Mesenchymal stem cell (in vitro differentiated cells and primary cell): ENCODE data around the gene GULP1.

Source experiments
- DNase-seq: peaks from one replicate; pipeline ENCODE4 v3.0.0-alpha.2; 2013
- H2AFZ ChIP-seq: one replicate; pipeline ENCODE4 v1.6.1; 2013; ENCODE audit warnings: low read depth, mild to moderate bottlenecking, control low read depth, inconsistent platforms, low read length, moderate library complexity
- H2AK5ac ChIP-seq: 2 replicates; pipeline ENCODE4 v1.6.1; 2013; ENCODE audit warnings: low read length, moderate library complexity, mild to moderate bottlenecking, inconsistent platforms; ENCODE audit not compliant: severe bottlenecking
- H2BK120ac ChIP-seq: one replicate; pipeline ENCODE4 v1.6.1; 2013; ENCODE audit warnings: low read depth, mild to moderate bottlenecking, inconsistent platforms, low read length, moderate library complexity
- H2BK12ac ChIP-seq, 2 experiments: one replicate each; pipeline ENCODE4 v1.6.1; 2013; ENCODE audit warnings: inconsistent platforms in 2 of 2, low read length in 2 of 2, mild to moderate bottlenecking in 2 of 2, moderate library complexity in 2 of 2, control low read depth in 1 of 2
- H2BK15ac ChIP-seq: one replicate; pipeline ENCODE4 v1.6.1; 2013; ENCODE audit warnings: mild to moderate bottlenecking, low read depth, inconsistent platforms; ENCODE audit not compliant: poor library complexity, severe bottlenecking
- H2BK5ac ChIP-seq: 2 replicates; pipeline ENCODE4 v1.6.1; 2013; ENCODE audit warnings: low read depth, mild to moderate bottlenecking, low read length, control low read depth, inconsistent platforms; ENCODE audit not compliant: poor library complexity, severe bottlenecking
- H3K14ac ChIP-seq, 2 experiments: one replicate each; pipeline ENCODE4 v1.6.1; 2013; ENCODE audit warnings: inconsistent platforms in 2 of 2, low read length in 2 of 2, control low read depth in 1 of 2, mild to moderate bottlenecking in 1 of 2, moderate library complexity in 1 of 2
- H3K18ac ChIP-seq, 2 experiments: one replicate each; pipeline ENCODE4 v1.6.1; 2013; ENCODE audit warnings: inconsistent platforms in 2 of 2, low read length in 2 of 2, control low read depth in 1 of 2, low read depth in 1 of 2, mild to moderate bottlenecking in 1 of 2
- H3K23ac ChIP-seq, 2 experiments: one replicate each; pipeline ENCODE4 v1.6.1; 2013; ENCODE audit warnings: inconsistent platforms in 2 of 2, low read length in 2 of 2, mild to moderate bottlenecking in 2 of 2, moderate library complexity in 2 of 2, control low read depth in 1 of 2
- H3K27ac ChIP-seq: 2 replicates; pipeline ENCODE4 v1.5.1; 2013; ENCODE audit warnings: mild to moderate bottlenecking, moderate library complexity, low read length, control low read depth, inconsistent platforms; ENCODE audit not compliant: poor library complexity, severe bottlenecking
- H3K27me3 ChIP-seq, 2 experiments: 2 replicates each; pipeline versions ENCODE4 v1.6.1 to v1.7.0; 2013; ENCODE audit warnings: low read length in 2 of 2, mild to moderate bottlenecking in 2 of 2, moderate library complexity in 2 of 2, control low read depth in 1 of 2, inconsistent platforms in 1 of 2; ENCODE audit not compliant: control insufficient read depth in 1 of 2, insufficient read depth in 1 of 2
- H3K36me3 ChIP-seq, 2 experiments: 2 replicates each; pipeline versions ENCODE4 v1.6.1 to v1.7.0; 2013; ENCODE audit warnings: low read length in 2 of 2, control low read depth in 1 of 2, inconsistent platforms in 1 of 2, low read depth in 1 of 2, mild to moderate bottlenecking in 1 of 2; ENCODE audit not compliant: insufficient read depth in 2 of 2, control insufficient read depth in 1 of 2
- H3K4ac ChIP-seq, 2 experiments: one replicate each; pipeline ENCODE4 v1.6.1; 2013; ENCODE audit warnings: inconsistent platforms in 2 of 2, low read length in 2 of 2, mild to moderate bottlenecking in 2 of 2, moderate library complexity in 2 of 2, control low read depth in 1 of 2, low read depth in 1 of 2
- H3K4me1 ChIP-seq: 2 replicates; pipeline ENCODE4 v1.6.1; 2013; ENCODE audit warnings: low read depth, low read length, control low read depth; ENCODE audit not compliant: control insufficient read depth, insufficient read depth
- H3K4me2 ChIP-seq: 2 replicates; pipeline ENCODE4 v1.6.1; 2013; ENCODE audit warnings: low read length, mild to moderate bottlenecking, inconsistent platforms; ENCODE audit not compliant: poor library complexity, severe bottlenecking
- H3K4me3 ChIP-seq, 2 experiments: 2 replicates each; pipeline versions ENCODE4 v1.5.1 to v1.7.0; 2013; ENCODE audit warnings: low read length in 2 of 2, mild to moderate bottlenecking in 2 of 2, control low read depth in 1 of 2, low read depth in 1 of 2; ENCODE audit not compliant: insufficient read depth in 1 of 2
- H3K79me1 ChIP-seq: replicated peaks from 2 replicates; pipeline ENCODE4 v1.6.1; 2013; ENCODE audit warnings: mild to moderate bottlenecking, control low read depth, low read length, inconsistent platforms; ENCODE audit not compliant: poor library complexity, severe bottlenecking
- H3K9ac ChIP-seq: 2 replicates; pipeline ENCODE4 v1.7.0; 2013; ENCODE audit warnings: mild to moderate bottlenecking, low read length, moderate library complexity
- H3K9me3 ChIP-seq: 2 replicates; pipeline ENCODE4 v1.7.0; 2013; ENCODE audit warnings: mild to moderate bottlenecking, low read length; ENCODE audit not compliant: control insufficient read depth
- H4K8ac ChIP-seq: one replicate; pipeline ENCODE4 v1.6.1; 2013; ENCODE audit warnings: inconsistent platforms, mild to moderate bottlenecking, low read length, moderate library complexity
- H4K91ac ChIP-seq: one replicate; pipeline ENCODE4 v1.6.1; 2013; ENCODE audit warnings: mild to moderate bottlenecking, low read length, inconsistent platforms
- WGBS: methylation state at CpG from one replicate; pipeline ENCODE4 v1.1.7; 2013; ENCODE audit warnings: mixed read lengths; 5-methylcytosine and 5-hydroxymethylcytosine counted together

The GULP1 gene

DNA sequence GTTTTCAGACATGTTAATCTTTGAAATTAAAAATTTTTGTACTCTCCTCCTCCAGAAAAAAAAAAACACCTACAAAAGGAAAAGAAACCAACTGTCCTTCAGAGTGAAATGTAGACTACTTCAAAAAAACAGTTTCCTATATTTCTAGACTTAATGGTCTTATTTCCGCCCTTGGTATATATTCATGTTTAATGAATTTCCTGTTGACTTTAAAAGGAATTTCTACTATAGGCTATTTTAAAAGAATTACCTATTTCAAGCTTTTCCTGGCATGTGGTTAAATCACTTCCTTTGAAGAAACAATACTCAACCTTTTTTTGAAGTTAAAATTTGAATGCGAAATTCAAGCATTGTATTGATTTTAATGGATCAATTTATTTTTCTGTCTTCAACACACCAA lies 29.2 kb downstream of the GULP1 start:
- Histone ChIP-seq H4K8ac (no peak overlapping the region), H3K9ac (no peak overlapping the region), H3K4ac (no peak overlapping the region), H3K27ac (no peak overlapping the region), H2BK5ac (no peak overlapping the region), H2BK12ac (no peak overlapping the region), H3K18ac (no peak overlapping the region), H3K79me1 (peaks cover 11% of the 10 kb centered on the region), H3K4me3 (no peak overlapping the region), H2AK5ac (no peak overlapping the region), H3K27me3 (no peaks in the 10 kb centered on the region), H3K36me3 (no peaks in the 10 kb centered on the region), H2AFZ (no peak overlapping the region), H3K9me3 (peaks cover 3% of the 10 kb centered on the region), H4K91ac (no peak overlapping the region), H3K14ac (no peak overlapping the region), H3K4me1 (peaks cover 3% of the 10 kb centered on the region), H3K4me2 (no peak overlapping the region), H2BK15ac (no peak overlapping the region), H3K23ac (no peak overlapping the region), H2BK120ac (no peak overlapping the region)
- DNase-seq = no peak
- WGBS = no CpG with 5 or more reads among the region's 2 CpGs

DNA sequence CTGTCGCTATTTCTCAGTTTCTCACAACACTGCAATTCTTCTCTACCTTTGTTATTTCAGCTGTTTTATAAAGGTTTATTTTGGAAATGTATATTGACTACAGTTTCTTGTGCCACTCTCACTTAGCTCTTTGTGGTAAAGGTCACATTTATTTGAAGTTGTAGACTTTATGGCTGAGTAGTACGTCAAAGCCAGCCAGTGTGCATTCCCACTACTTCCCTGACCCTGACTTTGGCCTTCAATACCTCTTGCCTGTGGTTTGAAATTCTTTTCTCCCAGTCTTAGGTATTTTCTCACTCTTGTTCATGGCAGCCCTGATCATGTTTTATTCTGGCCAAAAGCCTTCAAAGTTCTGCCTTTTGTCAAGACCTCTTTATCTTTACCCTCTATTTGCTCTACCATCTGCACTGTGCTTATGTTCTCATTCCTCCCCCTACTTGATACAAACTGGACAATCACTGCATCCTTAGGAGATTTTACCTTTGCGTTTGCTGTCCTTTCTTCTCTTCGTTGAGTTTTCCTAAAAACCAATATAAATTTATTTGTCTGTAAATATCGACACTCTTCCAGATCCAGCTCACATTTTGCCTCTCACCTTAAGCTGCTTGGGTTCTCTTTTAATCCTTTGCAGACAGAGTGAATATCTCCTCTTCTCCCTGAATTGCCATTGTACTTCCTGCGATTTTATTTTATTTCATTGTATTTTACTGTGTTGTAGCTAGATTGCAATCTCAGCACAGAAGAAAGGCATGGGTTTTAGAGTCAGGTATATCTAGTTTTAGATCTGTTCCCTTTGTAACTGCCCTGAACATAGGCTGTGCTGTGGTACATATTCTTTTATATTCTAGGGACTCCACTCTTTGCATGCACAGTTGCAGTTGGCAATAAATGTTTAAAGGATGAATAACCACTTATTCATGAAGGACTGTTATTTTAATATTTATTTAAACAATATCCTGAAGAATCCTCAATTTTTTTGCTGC lies 31.2 kb downstream of the GULP1 start:
- Histone ChIP-seq H3K9me3 (no peaks in the 10 kb centered on the region), H3K9ac (no peak overlapping the region), H3K36me3 (no peaks in the 10 kb centered on the region), H2BK120ac (no peak overlapping the region), H2AFZ (no peak overlapping the region), H3K27me3 (no peaks in the 10 kb centered on the region), H3K4me3 (no peak overlapping the region), H2BK12ac (no peak overlapping the region), H2BK5ac (no peak overlapping the region), H3K23ac (no peak overlapping the region), H3K79me1 (peaks cover 14% of the 10 kb centered on the region), H2AK5ac (no peak overlapping the region), H2BK15ac (no peak overlapping the region), H3K14ac (no peak overlapping the region), H4K8ac (no peak overlapping the region), H3K27ac (peak overlapping the region; percentile 94), H3K18ac (peak overlapping the region in 1 of 2 experiments; percentile 21), H3K4me2 (peak overlapping the region; percentile 39), H3K4me1 (peaks cover 3% of the 10 kb centered on the region), H3K4ac (no peak overlapping the region), H4K91ac (no peak overlapping the region)
- WGBS = 73% methylated on average over 5 of the region's 6 CpGs
- peak; percentile 48 for DNase-seq

DNA sequence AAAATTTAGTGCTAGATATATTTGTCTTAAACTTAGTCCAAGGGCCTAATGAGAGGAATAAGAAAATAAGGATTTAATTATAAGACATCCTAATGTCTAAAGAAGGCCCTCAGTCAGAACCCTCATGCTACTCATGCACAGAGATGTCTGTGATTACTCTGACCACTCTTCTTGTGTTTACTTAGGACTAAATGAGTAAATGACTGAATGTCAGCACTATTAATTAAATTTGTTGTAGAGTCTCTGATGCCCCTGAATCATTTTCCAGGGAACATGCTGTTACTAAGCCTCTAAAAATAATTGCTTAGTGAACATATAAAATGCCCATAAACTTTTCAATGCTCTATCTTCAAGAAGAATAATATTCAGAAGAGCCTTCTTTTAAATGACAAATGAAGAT lies 32.4 kb downstream of the GULP1 start:
- no peak overlapping the region for H4K8ac ChIP-seq
- H3K79me1 ChIP-seq = peaks cover 13% of the 10 kb centered on the region
- no peaks in the 10 kb centered on the region for H3K27me3 ChIP-seq
- no peaks in the 10 kb centered on the region for H3K4me1 ChIP-seq
- no peaks in the 10 kb centered on the region for H3K36me3 ChIP-seq
- no peak overlapping the region for H3K9ac ChIP-seq
- H2AFZ ChIP-seq = no peak overlapping the region
- no peaks in the 10 kb centered on the region for H3K9me3 ChIP-seq
- no peak overlapping the region for H3K23ac ChIP-seq
- no peak overlapping the region for H2BK15ac ChIP-seq
- no peak overlapping the region for H3K4me3 ChIP-seq
- no peak overlapping the region for H2BK5ac ChIP-seq
- no peak overlapping the region for H2BK120ac ChIP-seq
- no peak overlapping the region for H3K4me2 ChIP-seq
- H3K18ac ChIP-seq = no peak overlapping the region
- H3K4ac ChIP-seq = no peak overlapping the region
- no peak overlapping the region for H3K27ac ChIP-seq
- no peak overlapping the region for H4K91ac ChIP-seq
- no peak overlapping the region for H3K14ac ChIP-seq
- no peak overlapping the region for H2BK12ac ChIP-seq
- no peak overlapping the region for H2AK5ac ChIP-seq
- peak; percentile 38 for DNase-seq

DNA sequence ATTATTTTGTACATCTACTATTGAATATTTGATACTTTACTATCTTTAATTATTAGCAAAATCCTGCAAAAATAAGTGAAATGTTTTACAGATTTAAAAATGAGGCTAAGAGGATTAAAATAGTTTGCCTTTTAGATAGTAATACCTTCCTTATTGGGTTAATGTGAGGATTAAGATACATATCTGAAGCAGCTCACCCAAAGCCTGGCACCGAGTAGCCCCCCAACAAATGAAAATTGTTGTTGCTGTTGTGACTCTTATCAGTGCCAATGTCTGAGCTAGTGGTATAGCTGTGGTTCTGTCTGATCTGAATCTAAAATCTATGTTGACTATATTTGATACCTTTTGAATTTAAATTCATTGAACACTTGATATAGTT lies 34.6 kb downstream of the GULP1 start:
- peaks cover 13% of the 10 kb centered on the region for H3K79me1 ChIP-seq
- no peaks in the 10 kb centered on the region for H3K27me3 ChIP-seq
- H2BK15ac ChIP-seq = no peak overlapping the region
- no peak overlapping the region for H4K8ac ChIP-seq
- no peak overlapping the region for H4K91ac ChIP-seq
- H3K9me3 ChIP-seq = no peaks in the 10 kb centered on the region
- 92% methylated on average over 1 of the region's 1 CpG for WGBS
- no peak overlapping the region for H2AFZ ChIP-seq
- H2BK12ac ChIP-seq = peak overlapping the region in 1 of 2 experiments; percentile 63
- H3K4me1 ChIP-seq = no peaks in the 10 kb centered on the region
- H3K27ac ChIP-seq = no peak overlapping the region
- no peaks in the 10 kb centered on the region for H3K36me3 ChIP-seq
- H2AK5ac ChIP-seq = no peak overlapping the region
- H3K4ac ChIP-seq = peak overlapping the region in 1 of 2 experiments; percentile 75
- no peak overlapping the region for H3K23ac ChIP-seq
- H3K4me2 ChIP-seq = no peak overlapping the region
- no peak overlapping the region for H3K9ac ChIP-seq
- H2BK5ac ChIP-seq = no peak overlapping the region
- no peak overlapping the region for H2BK120ac ChIP-seq
- H3K14ac ChIP-seq = no peak overlapping the region
- no peak overlapping the region for H3K18ac ChIP-seq
- no peak for DNase-seq
- no peak overlapping the region for H3K4me3 ChIP-seq
